AG04450 (cell line): ENCODE results near the gene BCL2L1. TPM values are rescaled to one million over a fixed set of nuclear protein-coding genes. Genes with fewer than 3 reads are reported as not detected.
"Not testable (repeated sequence)": the region's sequence is repeated elsewhere in the genome, so short reads cannot be mapped to it uniquely, and the experiment has no call there.

Experiments
- CTCF ChIA-PET: fragments of 300-600, 350-600 bp; formaldehyde crosslinking; extraction: SDS; loops from one replicate; lab custom pipeline; 2022; ENCODE audit warnings: antibody characterized with exemption, inconsistent platforms; lab: Charles Lee
- POLR2A ChIA-PET: fragments of 350-600 bp; formaldehyde crosslinking; extraction: SDS; loops from one replicate; lab custom pipeline; 2021; ENCODE audit warnings: antibody characterized with exemption, inconsistent platforms; lab: Yijun Ruan, JAX
- DNase-seq: peaks from one replicate; pipeline ENCODE4 v3.0.0-alpha.2; 2011; ENCODE audit warnings: low read depth, low spot score
- H3K27ac ChIP-seq: one replicate; pipeline ENCODE4 v1.5.1; 2012; ENCODE audit warnings: low read depth, low read length, control low read depth
- H3K27me3 ChIP-seq: one replicate; pipeline ENCODE4 v1.6.0; 2012; ENCODE audit warnings: low read length; ENCODE audit not compliant: control insufficient read depth, insufficient read depth
- H3K4me3 ChIP-seq: 2 replicates; pipeline ENCODE4 v1.5.1; 2011; ENCODE audit warnings: mild to moderate bottlenecking, low read depth, low read length, control low read depth
- H3K9me3 ChIP-seq: 2 replicates; pipeline ENCODE4 v1.5.1; 2012; ENCODE audit warnings: low read length; ENCODE audit not compliant: control insufficient read depth, insufficient read depth
- CTCF ChIP-seq: IDR thresholded peaks from 2 replicates; pipeline ENCODE4 v1.5.1; 2011; ENCODE audit warnings: low read depth, low read length, control low read depth, inconsistent platforms
- polyA plus RNA-seq: library from polyadenylated mRNA; depleted of rRNA; stranded (reverse); fragments of >200 nt; gene quantifications from 2 replicates; pipeline ENCODE4 v1.2.3, GENCODE V29; 2011

Gene BCL2L1
- polyA plus RNA-seq, 1 experiment: 57.5 TPM

- Histone ChIP-seq H3K27me3 (peaks cover 28% of the 10 kb centered on the region), H3K9me3 (peaks cover 1% of the 10 kb centered on the region; the same call in 1 of the 2 replicates), H3K4me3 (no peak within 1 kb of the TSS), H3K27ac (no peak within 1 kb of the TSS)
- TF ChIP-seq CTCF: no peak
- ChIA-PET POLR2A (no interaction called here), CTCF (interaction anchor here (2.2 to 5.3 kb wide), 2 partner anchors 26 to 86 kb away, joined by 5 to 61 read pairs; no protein-coding TSS in a partner anchor)
- no peak for DNase-seq
Observed at GRCh38 chr20:31637660-31638059, 85.0 kb downstream of the BCL2L1 start, which contains the start of gene COX4I2. TSS of gene COX4I2 (plus strand) at chr20:31637912. CDS start at chr20:31639018, 1,106 bp downstream.

- ChIA-PET POLR2A (interaction anchor here (0.6 to 1.4 kb wide), 9 partner anchors 16 to 120 kb away, joined by 3 to 7 read pairs (median 3); no protein-coding TSS in a partner anchor), CTCF (interaction anchor here (0.6 to 6.0 kb wide), 37 partner anchors 8 to 156 kb away, joined by 3 to 85 read pairs (median 5); partner anchors contain the start of gene ID1)
- peaks cover 4% of the 10 kb centered on the region; the same call in 1 of the 2 replicates for H3K9me3 ChIP-seq
- DNase-seq: peak; percentile 72
- peak overlapping the region; percentile 39 for H3K27ac ChIP-seq
- no peak overlapping the region for H3K4me3 ChIP-seq
- no peak for TF ChIP-seq CTCF
- H3K27me3 ChIP-seq: peaks cover 8% of the 10 kb centered on the region
Observed at GRCh38 chr20:31633339-31633914, 89.2 kb downstream of the BCL2L1 start.

GRCh38 chr20:31632548-31633338 lies 89.9 kb downstream of the BCL2L1 start:
- no peak overlapping the region for H3K27ac ChIP-seq
- ChIA-PET POLR2A (interaction anchor here (0.6 to 1.4 kb wide), 3 partner anchors 20 to 91 kb away, joined by 3 to 4 read pairs (median 3); no protein-coding TSS in a partner anchor), CTCF (interaction anchor here (1.2 to 6.0 kb wide), 10 partner anchors 9 to 91 kb away, joined by 4 to 85 read pairs (median 7); no protein-coding TSS in a partner anchor)
- H3K27me3 ChIP-seq: peaks cover 2% of the 10 kb centered on the region
- no peak for TF ChIP-seq CTCF
- peaks cover 4% of the 10 kb centered on the region; the same call in 1 of the 2 replicates for H3K9me3 ChIP-seq
- DNase-seq: no peak
- no peak overlapping the region for H3K4me3 ChIP-seq

GRCh38 chr20:31630187-31630790 lies 92.4 kb downstream of the BCL2L1 start:
- ChIA-PET POLR2A (no interaction called here), CTCF (interaction anchor here (0.7 to 3.3 kb wide), 3 partner anchors 17 to 108 kb away, joined by 3 to 11 read pairs (median 3); no protein-coding TSS in a partner anchor)
- no peak for TF ChIP-seq CTCF
- no peak for DNase-seq
- Histone ChIP-seq H3K27me3 (no peaks in the 10 kb centered on the region), H3K27ac (no peak overlapping the region), H3K4me3 (no peak overlapping the region), H3K9me3 (peaks cover 4% of the 10 kb centered on the region; the same call in 1 of the 2 replicates)

- CTCF ChIA-PET, H3K4me3 ChIP-seq, H3K27ac ChIP-seq, H3K9me3 ChIP-seq, DNase-seq, POLR2A ChIA-PET, H3K27me3 ChIP-seq: not testable (repeated sequence)
Observed at GRCh38 chr20:31628057-31628456, 94.6 kb downstream of the BCL2L1 start.

GRCh38 chr20:31626534-31626933 lies 96.1 kb downstream of the BCL2L1 start:
- not testable (repeated sequence) for H3K27ac ChIP-seq
- CTCF ChIA-PET: interaction anchor here (2.0 to 3.2 kb wide), 2 partner anchors 14 to 64 kb away, joined by 11 to 13 read pairs; no protein-coding TSS in a partner anchor

GRCh38 chr20:31623123-31623505 lies 99.6 kb downstream of the BCL2L1 start:
- CTCF ChIA-PET: interaction anchor here (0.7 to 1.9 kb wide), 3 partner anchors 10 to 100 kb away, joined by 3 to 9 read pairs (median 4); no protein-coding TSS in a partner anchor
- H3K27ac ChIP-seq, H3K27me3 ChIP-seq, POLR2A ChIA-PET, H3K9me3 ChIP-seq, H3K4me3 ChIP-seq, DNase-seq: not testable (repeated sequence)

More at GRCh38 chr20:31626534-31626933, 96.1 kb downstream of the BCL2L1 start:
- DNase-seq, H3K9me3 ChIP-seq, H3K4me3 ChIP-seq, H3K27me3 ChIP-seq, POLR2A ChIA-PET: not testable (repeated sequence)
